Spinal cord (tissue), 10 donors: ENCODE data around the gene HNRNPAB. TPM values are rescaled to one million over a fixed set of nuclear protein-coding genes. Genes with fewer than 3 reads are reported as not detected.
"Not testable (repeated sequence)": the region's sequence is repeated elsewhere in the genome, so short reads cannot be mapped to it uniquely, and the experiment has no call there.

Source experiments
- DNase-seq, 6 donors: peaks; one replicate each; pipeline versions ENCODE4 v3.0.0 to v3.0.0-alpha.2; 2013 to 2015; ENCODE audit warnings: low spot score in 6 of 6, low read depth in 4 of 6
- H3K27ac ChIP-seq: one replicate; pipeline ENCODE4 v1.5.1; 2013; ENCODE audit warnings: low read depth, low read length, control low read depth
- H3K27me3 ChIP-seq: one replicate; pipeline ENCODE4 v1.6.1; 2013; ENCODE audit warnings: low read length; ENCODE audit not compliant: control insufficient read depth, insufficient read depth
- H3K36me3 ChIP-seq: one replicate; pipeline ENCODE4 v1.6.1; 2013; ENCODE audit warnings: low read length; ENCODE audit not compliant: control insufficient read depth, insufficient read depth
- H3K4me1 ChIP-seq: one replicate; pipeline ENCODE4 v1.6.1; 2013; ENCODE audit warnings: low read length; ENCODE audit not compliant: control insufficient read depth, insufficient read depth
- H3K4me3 ChIP-seq: one replicate; pipeline ENCODE4 v1.5.1; 2013; ENCODE audit warnings: low read depth, low read length, control low read depth
- H3K9me3 ChIP-seq: one replicate; pipeline ENCODE4 v1.6.1; 2013; ENCODE audit warnings: low read length; ENCODE audit not compliant: control insufficient read depth, insufficient read depth
- WGBS: methylation state at CpG from one replicate; pipeline ENCODE4 v1.1.5; 2013; ENCODE audit warnings: missing lambda C conversion rate; ENCODE audit not compliant: insufficient coverage; 5-methylcytosine and 5-hydroxymethylcytosine counted together
- polyA plus RNA-seq, 2 donors: library from polyadenylated mRNA; unstranded; fragments of 120-200 nt; gene quantifications; one replicate each; pipeline ENCODE4 v1.2.1, GENCODE V29; 2013; ENCODE audit not compliant: insufficient read length in 2 of 2
- total RNA-seq, 2 donors: library from RNA; depleted of rRNA in 1 of 2; stranded (reverse); fragments of 120-200 nt in 1 of 2; fragments of >200 nt in 1 of 2; gene quantifications; one replicate each; pipeline versions ENCODE4 v1.2.3 to v1.2.4, GENCODE V29; 2013 to 2014
- donor health status: healthy.

Gene HNRNPAB
- total and polyA plus RNA-seq, 4 donors = 30.8 to 128 (median 86.0) TPM

DNA sequence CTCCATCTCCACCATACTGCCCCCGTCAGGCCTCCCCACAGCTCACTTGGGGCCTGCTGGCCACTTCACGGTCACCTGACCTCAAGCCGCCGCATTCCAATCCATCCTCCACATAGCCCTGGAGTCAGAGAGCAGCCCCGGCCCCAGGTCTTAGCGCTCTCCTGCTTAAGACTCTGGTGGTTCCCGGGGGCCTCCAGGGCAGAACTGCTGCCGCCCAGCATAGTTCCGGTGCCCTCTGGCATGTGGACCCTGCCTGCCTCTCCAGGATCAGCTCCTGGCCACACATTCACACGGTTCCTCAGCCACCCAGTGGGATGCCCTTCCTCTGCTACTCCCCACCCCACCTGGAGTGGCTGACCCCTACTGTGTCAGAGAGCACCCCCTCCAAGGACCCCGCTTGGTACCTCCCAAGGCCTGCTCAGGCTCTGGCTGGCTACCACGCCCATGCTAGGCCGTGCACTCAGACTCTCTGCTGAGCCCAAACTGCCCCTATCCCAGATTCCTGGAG, 19.5 kb downstream of the HNRNPAB start:
- peaks cover 63% of the 10 kb centered on the region for H3K36me3 ChIP-seq
- no peaks in the 10 kb centered on the region for H3K27me3 ChIP-seq
- H3K27ac ChIP-seq = no peak overlapping the region
- no peaks in the 10 kb centered on the region for H3K9me3 ChIP-seq
- no peak for DNase-seq
- peaks cover 3% of the 10 kb centered on the region for H3K4me1 ChIP-seq
- H3K4me3 ChIP-seq = no peak overlapping the region
- WGBS = 51% methylated on average over 13 of the region's 13 CpGs

DNA sequence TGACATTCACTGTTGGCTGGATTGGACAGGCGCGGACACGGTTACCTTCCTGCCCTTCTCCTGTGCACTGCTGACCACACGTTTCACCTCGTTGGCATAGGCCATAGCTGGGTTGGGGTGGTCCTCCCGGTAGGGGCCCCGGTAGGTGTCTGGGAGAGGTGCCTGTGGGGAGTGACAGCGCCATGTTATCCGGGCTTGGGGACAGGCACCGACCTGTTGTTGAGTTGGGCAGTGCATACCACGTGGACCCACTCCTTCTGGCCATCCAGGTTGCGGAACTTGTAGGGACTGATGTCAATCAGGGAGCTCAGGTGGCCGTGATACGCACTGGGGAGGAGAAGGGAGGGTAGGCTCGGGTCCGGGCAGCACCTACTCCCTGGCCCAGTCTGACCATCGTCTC, 20.1 kb downstream of the HNRNPAB start:
- Histone ChIP-seq H3K27me3 (no peaks in the 10 kb centered on the region), H3K9me3 (no peaks in the 10 kb centered on the region), H3K36me3 (peaks cover 68% of the 10 kb centered on the region), H3K4me1 (peaks cover 3% of the 10 kb centered on the region), H3K4me3 (no peak overlapping the region), H3K27ac (no peak overlapping the region)
- no peak for DNase-seq
- 93% methylated on average over 15 of the region's 17 CpGs for WGBS

DNA sequence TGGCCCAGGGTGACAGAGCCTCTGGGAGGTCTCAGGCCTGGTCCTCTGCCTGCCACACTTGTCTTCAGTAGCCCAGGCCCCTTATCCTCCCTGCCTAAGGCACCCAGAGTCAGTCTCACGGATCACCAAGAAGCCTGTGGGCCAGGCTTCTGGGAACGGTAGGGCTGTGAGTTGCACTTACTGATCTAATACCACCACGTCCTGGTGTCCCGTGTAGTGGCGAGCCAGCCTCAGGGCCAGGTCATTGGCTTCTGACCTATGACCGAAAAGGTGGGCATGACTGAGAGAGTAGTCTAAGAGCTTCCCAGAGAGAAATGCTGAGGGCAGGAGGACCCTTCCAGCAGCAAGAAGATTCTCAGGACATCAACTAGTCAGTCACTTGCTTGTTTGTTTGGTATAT, 20.8 kb downstream of the HNRNPAB start:
- Histone ChIP-seq H3K27ac (no peak overlapping the region), H3K4me1 (peaks cover 7% of the 10 kb centered on the region), H3K4me3 (no peak overlapping the region), H3K9me3 (no peaks in the 10 kb centered on the region), H3K27me3 (no peaks in the 10 kb centered on the region), H3K36me3 (peaks cover 70% of the 10 kb centered on the region)
- DNase-seq = no peak
- 96% methylated on average over 5 of the region's 6 CpGs for WGBS

DNA sequence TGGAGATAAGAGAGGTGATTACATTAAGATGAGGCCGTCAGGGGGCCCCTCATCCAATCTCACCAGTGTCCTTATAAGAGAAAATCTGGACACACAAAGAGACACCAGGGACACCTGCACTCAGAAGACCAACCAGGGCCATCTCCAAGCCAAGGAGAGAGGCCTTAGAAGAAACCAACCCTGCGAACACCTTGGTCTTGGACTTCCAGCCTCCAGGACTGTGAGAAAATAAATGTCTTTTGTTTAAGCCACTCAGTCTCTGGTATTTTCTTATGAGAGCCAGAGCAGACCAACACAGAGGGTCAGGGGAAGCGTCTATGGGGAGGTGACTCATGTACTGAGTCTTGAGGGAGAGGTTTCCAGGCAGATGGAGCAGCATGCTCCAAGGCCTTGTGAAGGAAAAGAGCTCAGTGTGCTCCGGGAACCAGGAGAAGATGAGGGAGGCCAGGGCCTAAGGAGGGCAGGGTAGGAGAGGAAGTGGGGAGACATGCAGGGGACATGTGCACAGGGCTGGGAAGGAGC, 22.9 kb downstream of the HNRNPAB start:
- H3K4me3 ChIP-seq = no peak overlapping the region
- no peak for DNase-seq
- H3K27ac ChIP-seq = no peak overlapping the region
- no peaks in the 10 kb centered on the region for H3K9me3 ChIP-seq
- H3K36me3 ChIP-seq = peaks cover 66% of the 10 kb centered on the region
- no peaks in the 10 kb centered on the region for H3K27me3 ChIP-seq
- H3K4me1 ChIP-seq = peaks cover 22% of the 10 kb centered on the region
- 98% methylated on average over 3 of the region's 4 CpGs for WGBS

DNA sequence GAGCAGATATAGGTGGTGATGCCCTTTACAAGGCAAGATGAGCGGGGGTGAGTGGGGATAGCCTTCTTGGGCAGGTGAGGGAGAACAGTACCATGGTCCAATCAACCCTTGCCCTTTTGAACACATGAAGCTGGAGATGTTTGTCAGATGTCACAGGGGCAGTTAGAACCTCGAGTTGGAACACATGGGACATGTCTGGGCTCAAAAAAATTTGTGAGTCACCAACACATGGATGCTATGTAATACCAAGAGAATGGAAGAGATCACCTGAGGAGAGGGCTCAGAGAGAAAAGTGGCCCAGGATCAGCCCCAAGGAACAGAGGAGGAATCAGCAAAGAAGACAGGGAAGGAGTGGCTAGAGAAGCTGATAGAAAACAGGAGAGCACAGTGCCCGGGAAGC, 23.6 kb downstream of the HNRNPAB start:
- H3K27ac ChIP-seq = no peak overlapping the region
- no peak overlapping the region for H3K4me3 ChIP-seq
- 96% methylated on average over 3 of the region's 3 CpGs for WGBS
- no peaks in the 10 kb centered on the region for H3K27me3 ChIP-seq
- no peaks in the 10 kb centered on the region for H3K9me3 ChIP-seq
- peaks cover 58% of the 10 kb centered on the region for H3K36me3 ChIP-seq
- no peak for DNase-seq
- H3K4me1 ChIP-seq = peaks cover 24% of the 10 kb centered on the region

DNA sequence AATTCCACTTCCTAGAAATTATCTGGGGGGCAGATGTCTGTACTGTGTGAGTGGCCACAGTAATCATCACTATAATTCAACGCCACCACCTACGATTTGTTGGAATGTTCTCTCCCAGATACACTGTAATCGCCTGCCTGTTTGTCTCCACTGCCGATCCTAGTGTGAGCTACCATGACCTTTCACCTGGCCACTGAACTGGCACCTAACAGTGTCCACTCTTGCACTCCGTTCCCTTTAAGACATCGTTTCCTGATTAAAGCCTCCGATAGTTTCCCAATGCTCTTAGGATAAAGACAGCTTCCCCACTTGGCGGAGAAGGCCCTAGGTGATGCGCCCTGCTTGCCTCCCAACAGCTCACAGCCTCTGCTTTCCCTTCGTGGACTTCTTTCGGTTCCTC, 24.3 kb downstream of the HNRNPAB start:
- Histone ChIP-seq H3K9me3 (no peaks in the 10 kb centered on the region), H3K36me3 (peaks cover 51% of the 10 kb centered on the region)

DNA sequence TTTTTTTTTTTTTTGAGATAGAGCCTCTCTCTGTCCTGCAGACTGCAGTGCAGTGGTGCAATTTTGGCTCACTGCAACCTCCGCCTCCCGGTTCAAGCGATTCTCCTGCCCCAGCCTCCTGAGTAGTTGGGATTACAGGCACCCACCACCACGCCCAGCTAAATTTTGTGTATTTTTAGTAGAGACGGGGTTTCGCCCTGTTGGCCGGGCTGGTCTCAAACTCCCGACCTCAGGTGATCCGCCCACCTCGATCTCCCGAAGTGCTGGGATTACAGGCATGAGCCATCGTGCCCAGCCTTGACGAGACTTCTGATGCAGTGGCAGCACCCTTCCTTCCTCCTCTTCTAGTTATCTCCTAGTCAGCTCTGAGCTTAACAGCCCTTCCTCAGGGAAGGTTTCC, 24.8 kb downstream of the HNRNPAB start:
- not testable (repeated sequence) for H3K27me3 ChIP-seq, H3K27ac ChIP-seq, H3K9me3 ChIP-seq, H3K4me3 ChIP-seq, DNase-seq
- H3K4me1 ChIP-seq = peaks cover 27% of the 10 kb centered on the region
- H3K36me3 ChIP-seq = peaks cover 46% of the 10 kb centered on the region
- 99% methylated on average over 13 of the region's 13 CpGs for WGBS

More for the DNA sequence above, 24.3 kb downstream of the HNRNPAB start:
- no peak overlapping the region for H3K27ac ChIP-seq
- WGBS = 96% methylated on average over 9 of the region's 11 CpGs
- peaks cover 29% of the 10 kb centered on the region for H3K4me1 ChIP-seq
- no peak for DNase-seq
- H3K27me3 ChIP-seq = no peaks in the 10 kb centered on the region
- H3K4me3 ChIP-seq = no peak overlapping the region

DNA sequence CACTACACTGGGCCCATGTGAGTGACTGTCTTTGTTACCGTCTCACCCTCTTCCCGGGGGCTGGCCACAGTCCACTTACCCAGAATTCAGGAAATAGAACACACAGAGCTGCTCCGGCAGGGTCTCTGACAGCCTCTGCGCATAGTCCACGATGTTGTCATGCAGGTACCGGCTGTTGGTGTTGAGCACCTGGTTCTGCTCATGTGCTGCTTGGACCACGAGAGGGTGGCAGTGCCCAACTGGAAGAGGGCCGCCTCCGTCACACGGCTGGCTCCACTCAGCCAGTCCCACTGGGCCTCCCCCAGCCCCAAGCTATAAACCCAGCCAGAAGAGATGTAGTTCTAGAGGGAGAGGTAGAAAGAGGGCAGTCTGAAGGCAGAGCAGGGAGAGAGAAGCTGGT, 25.5 kb downstream of the HNRNPAB start:
- H3K9me3 ChIP-seq = no peaks in the 10 kb centered on the region
- peaks cover 29% of the 10 kb centered on the region for H3K4me1 ChIP-seq
- no peak for DNase-seq
- no peaks in the 10 kb centered on the region for H3K27me3 ChIP-seq
- H3K36me3 ChIP-seq = peaks cover 40% of the 10 kb centered on the region
- no peak overlapping the region for H3K27ac ChIP-seq
- WGBS = 96% methylated on average over 7 of the region's 10 CpGs
- no peak overlapping the region for H3K4me3 ChIP-seq

DNA sequence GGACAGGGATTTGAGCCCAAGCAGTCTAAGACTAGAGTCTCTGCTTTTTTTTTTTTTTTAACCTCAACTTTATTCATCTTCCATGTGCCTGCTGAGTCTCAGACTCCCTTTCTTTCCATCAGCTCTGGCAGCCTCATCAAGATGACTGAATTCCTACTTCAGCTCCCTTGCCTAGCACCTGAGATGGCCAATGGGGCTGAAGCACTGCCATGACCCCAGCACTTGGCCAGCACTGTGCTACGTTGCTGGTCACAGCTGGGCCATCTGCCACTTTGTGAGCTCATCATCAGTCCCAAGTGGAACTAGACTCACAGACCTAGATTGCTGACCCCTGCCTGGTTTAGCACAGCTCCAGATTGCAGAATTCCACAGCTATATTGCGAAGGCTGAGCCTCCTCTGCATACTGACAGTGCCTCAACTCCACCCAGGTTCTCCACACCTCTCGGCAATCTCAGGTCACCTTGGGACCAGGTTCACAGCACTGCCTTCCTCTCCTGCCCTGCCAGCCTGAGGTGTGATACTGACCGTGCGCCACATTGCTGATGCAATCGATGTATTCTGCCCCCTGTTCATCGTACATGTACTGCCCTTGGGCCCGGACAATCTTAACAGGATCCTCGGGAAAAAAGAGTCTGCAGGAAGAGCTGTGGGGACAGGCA, 26.7 kb downstream of the HNRNPAB start:
- peaks cover 32% of the 10 kb centered on the region for H3K36me3 ChIP-seq
- H3K4me3 ChIP-seq = no peak overlapping the region
- H3K4me1 ChIP-seq = peaks cover 37% of the 10 kb centered on the region
- no peaks in the 10 kb centered on the region for H3K9me3 ChIP-seq
- no peaks in the 10 kb centered on the region for H3K27me3 ChIP-seq
- no peak for DNase-seq
- WGBS = 90% methylated on average over 9 of the region's 9 CpGs
- H3K27ac ChIP-seq = no peak overlapping the region

DNA sequence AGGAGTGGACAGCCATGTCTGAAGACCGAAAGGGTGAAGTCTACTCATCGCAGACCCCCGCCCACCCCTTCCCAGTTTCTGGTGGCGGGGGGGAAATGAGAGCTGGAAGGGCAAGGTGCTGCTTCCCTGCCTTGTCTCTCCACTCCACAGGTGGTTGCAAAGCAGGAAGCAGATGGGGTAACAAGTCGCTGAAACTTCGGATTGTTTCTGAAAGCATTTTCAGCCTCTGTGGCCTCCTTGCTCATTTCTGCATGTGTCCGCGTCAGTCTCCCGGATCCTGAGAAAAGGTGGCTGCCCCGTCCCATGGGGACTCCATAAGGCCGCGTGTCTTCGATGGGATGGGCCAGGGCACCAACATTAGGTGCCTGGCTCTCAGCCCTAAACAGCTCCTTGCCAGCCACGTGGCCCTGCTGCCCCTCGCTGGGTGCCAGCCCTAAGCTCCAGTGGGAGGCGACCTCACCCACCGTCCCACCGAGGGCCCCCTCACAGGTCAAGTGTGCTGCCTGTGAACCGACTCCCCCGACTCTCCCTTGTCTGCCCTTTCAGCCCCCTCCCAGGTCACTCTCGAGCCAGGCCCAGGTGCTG, 27.3 kb downstream of the HNRNPAB start:
- 35% methylated on average over 20 of the region's 21 CpGs for WGBS
- DNase-seq = no peak
- Histone ChIP-seq H3K9me3 (no peaks in the 10 kb centered on the region), H3K4me3 (peak overlapping the region; percentile 73), H3K36me3 (peaks cover 32% of the 10 kb centered on the region), H3K27me3 (no peaks in the 10 kb centered on the region), H3K4me1 (peaks cover 42% of the 10 kb centered on the region), H3K27ac (peak overlapping the region; percentile 61)
